A549 (cell line): ENCODE measurements around the gene D2HGDH.

Experiments used
- TF ChIP-seq, protein P1 (sequence below): fragments of >200 bp; sonication (Bioruptor Twin); formaldehyde crosslinking; IDR thresholded peaks from 3 replicates; pipeline ENCODE4 v1.5.1; 2016
- TF ChIP-seq, protein P2 (sequence below): IDR thresholded peaks from 2 replicates; pipeline ENCODE4 v1.6.1; 2012

- TF ChIP-seq, protein P1, sequence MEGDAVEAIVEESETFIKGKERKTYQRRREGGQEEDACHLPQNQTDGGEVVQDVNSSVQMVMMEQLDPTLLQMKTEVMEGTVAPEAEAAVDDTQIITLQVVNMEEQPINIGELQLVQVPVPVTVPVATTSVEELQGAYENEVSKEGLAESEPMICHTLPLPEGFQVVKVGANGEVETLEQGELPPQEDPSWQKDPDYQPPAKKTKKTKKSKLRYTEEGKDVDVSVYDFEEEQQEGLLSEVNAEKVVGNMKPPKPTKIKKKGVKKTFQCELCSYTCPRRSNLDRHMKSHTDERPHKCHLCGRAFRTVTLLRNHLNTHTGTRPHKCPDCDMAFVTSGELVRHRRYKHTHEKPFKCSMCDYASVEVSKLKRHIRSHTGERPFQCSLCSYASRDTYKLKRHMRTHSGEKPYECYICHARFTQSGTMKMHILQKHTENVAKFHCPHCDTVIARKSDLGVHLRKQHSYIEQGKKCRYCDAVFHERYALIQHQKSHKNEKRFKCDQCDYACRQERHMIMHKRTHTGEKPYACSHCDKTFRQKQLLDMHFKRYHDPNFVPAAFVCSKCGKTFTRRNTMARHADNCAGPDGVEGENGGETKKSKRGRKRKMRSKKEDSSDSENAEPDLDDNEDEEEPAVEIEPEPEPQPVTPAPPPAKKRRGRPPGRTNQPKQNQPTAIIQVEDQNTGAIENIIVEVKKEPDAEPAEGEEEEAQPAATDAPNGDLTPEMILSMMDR = no peak
- TF ChIP-seq, protein P2, sequence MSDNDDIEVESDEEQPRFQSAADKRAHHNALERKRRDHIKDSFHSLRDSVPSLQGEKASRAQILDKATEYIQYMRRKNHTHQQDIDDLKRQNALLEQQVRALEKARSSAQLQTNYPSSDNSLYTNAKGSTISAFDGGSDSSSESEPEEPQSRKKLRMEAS = no peak
These were observed 59.0 kb downstream of the D2HGDH start for GRCh38 chr2:241793385-241793784.
